NCI-H510A (cell line): ENCODE measurements around the gene ATP13A2.

Experiments used
- DNase-seq: peaks from one replicate; lab custom pipeline; 2025; lab: John Stamatoyannopoulos, UW

The ATP13A2 gene

GRCh38 chr1:17004466-17005364 lies 7.0 kb downstream of the ATP13A2 start:
- DNase-seq, result no peak

DNA sequence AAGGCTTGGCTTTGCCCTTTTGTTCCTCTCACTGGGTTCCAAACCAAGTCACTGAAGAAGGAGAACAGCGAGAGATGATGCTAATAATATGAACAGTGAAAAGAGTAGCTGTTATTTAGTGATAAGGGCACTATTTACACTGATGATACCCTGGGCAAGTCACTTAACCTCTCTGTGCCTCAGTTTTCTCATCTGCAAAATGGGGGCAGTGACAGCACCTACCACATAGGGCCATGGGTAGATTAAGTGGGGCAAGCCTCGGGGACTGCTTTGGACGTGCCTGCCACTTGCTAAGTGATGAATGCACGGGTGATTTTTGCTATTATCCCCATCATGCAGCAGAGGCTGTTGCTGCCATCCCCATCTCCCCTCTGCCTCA lies 9.2 kb downstream of the ATP13A2 start:
- DNase-seq, result no peak

- no peak for DNase-seq
Measured at GRCh38 chr1:17001760-17002523, 9.8 kb downstream of the ATP13A2 start.

- no peak for DNase-seq
Measured at GRCh38 chr1:16999863-17000262, 11.9 kb downstream of the ATP13A2 start.

- no peak for DNase-seq
Measured at GRCh38 chr1:16998589-16998988, 13.1 kb downstream of the ATP13A2 start.

- no peak for DNase-seq
Measured at GRCh38 chr1:16996845-16997244, 14.9 kb downstream of the ATP13A2 start.

- no peak for DNase-seq
Measured at GRCh38 chr1:16993521-16994038, 18.1 kb downstream of the ATP13A2 start.

- no peak for DNase-seq
Measured at GRCh38 chr1:16992675-16993074, 19.1 kb downstream of the ATP13A2 start.

DNA sequence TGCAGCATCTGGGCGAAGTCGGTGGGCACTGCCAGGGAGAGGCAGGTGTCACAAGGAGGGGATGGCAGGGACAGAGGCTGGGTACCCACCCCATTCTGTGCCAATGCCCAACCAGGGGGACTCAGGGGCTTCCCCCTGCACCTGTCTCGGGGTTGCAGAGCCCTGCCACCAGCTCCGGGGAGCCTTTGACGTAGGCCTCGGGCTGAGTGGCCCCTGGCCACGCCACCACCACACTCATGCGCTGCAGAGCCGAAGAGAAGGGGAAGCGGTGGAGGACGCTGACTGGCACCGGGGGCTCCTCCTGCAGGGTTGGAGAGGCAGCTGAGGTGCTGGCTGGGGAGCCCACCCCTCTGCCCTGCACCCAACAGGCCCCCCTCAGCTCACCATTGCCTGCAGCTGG lies 19.6 kb downstream of the ATP13A2 start:
- DNase-seq, result no peak

DNA sequence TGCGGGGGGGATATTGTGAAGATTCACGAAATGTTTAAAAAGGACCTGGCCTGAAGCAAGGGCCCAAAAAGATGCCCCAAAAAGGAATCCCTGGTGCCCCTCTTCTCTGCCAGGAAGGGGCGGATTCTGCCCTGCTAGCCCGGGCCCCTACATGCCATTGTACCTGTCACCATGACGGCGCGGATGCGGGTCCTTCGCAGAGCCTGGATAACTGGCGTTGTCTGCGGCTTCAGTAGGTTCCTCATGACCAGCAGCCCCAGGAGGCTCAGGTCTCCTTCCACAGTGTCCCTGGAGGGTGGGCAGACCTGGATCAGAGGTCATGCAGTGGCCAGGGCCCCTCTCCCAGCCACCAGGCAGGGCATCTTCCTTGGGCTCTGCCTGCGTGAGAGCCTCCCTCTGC lies 20.2 kb downstream of the ATP13A2 start:
- DNase-seq, result no peak

DNA sequence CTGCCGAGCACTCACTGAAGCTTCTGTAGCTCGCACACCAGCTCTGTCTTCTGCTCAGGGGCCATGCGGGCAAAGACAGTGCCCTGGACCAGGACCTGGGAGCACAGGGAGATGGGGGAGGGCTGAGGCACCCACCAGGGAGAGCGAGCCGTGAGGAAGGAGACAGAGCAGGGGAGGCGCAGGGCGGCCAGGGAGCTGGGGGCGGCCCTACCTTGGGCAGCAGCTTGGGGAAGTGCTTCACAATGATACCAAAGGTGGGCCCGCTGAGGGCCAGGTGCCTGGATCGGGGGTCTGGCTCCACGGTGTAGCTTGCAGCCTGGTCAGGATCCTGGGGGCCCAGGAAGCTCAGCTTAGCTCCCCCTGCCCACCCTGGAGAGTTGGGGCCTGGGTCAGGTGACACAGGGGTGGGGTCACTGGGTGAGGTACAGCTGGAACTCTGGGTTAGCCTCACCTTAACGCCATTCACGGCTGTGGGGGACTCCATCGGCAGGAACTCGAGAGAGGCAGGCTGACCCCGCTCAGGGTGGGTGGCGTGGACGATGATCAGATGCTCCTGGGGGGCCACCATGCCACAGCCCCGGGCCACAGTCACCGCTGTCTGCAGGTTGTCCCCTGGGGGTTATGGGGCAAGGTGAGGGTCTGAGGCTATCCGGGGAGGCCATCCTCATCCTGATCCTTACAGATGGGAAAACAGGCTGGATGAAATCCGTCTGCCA lies 21.9 kb downstream of the ATP13A2 start:
- DNase-seq, result no peak

DNA sequence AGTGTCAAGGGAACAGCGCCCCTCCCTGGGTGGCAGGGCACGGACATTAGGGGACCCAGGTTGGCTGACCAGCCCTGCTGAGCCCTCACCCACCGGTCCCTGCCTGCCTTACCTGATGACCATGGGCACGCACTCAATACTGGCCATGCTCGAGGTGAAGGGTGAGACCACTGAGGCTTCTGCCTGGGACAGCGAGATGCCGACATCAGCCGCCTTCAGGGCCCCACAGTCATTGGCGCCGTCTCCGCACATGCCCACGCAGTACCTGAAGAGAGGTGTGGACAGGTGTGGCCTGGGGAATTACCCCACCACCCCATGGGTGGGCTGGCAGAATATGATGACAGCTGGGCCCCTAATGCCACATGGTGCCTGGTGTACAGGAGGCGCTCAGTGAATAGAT lies 23.5 kb downstream of the ATP13A2 start:
- no peak for DNase-seq

DNA sequence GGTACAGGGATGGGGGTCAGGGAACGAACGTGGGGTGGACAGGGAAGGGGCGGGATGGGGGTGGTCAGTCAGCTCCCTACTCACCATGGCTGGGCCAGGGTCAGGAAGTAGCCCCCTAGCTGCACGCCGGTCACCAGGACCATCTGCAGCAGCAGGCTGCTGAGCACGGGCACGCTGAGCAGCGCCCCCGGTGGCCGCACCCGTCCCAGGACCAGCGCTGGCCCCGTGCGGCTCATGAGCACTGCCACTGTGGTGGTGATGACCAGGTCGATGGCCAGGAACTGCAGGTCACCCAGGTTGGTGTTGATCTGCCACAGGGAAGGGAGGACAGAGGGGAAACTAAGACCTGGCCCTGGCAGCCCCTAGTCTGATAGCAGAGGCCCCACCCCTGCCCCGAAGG lies 24.8 kb downstream of the ATP13A2 start:
- no peak for DNase-seq

- DNase-seq, result no peak
Measured at GRCh38 chr1:16986560-16986959, 25.2 kb downstream of the ATP13A2 start.

DNA sequence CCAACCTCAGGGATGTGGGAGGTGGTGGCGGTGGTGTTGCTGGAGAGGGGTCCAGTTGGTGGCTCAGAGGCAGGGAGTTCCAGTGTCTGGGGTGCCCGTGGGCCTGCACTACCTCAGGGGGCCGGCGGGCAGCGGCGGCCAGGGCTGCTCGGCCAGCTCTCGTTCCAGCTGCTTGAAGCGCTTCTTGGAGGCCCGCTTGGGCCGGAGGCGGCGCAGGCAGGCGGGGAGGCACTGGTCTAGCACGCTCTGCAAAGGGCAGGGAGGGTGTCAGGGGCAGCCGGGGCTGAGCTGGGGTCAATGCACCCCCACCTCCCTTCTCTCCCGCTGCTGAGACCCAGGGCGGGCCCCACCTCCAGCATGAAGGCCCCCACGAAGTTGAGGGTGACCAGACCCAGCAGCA lies 25.6 kb downstream of the ATP13A2 start:
- DNase-seq, result no peak

DNA sequence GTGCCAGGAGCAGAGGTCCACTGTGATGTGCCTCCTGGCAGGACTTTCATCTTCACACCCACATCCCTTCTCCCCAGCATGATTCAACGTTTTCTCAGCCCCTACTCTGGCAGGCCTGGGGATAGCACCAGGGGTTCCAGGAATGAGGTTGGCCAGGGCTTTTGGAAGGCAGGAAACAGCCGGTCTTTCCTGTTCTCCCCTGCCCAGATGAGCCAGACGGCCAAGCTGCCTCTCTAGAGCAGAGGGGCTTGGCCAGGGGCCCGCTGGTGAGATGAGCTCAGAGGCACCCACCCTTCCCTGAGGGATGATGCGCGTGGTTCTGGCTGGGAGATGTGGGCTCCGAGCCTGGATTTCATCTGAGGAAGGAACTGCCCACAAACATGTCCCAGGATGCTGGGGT lies 27.0 kb downstream of the ATP13A2 start:
- DNase-seq, result no peak

DNA sequence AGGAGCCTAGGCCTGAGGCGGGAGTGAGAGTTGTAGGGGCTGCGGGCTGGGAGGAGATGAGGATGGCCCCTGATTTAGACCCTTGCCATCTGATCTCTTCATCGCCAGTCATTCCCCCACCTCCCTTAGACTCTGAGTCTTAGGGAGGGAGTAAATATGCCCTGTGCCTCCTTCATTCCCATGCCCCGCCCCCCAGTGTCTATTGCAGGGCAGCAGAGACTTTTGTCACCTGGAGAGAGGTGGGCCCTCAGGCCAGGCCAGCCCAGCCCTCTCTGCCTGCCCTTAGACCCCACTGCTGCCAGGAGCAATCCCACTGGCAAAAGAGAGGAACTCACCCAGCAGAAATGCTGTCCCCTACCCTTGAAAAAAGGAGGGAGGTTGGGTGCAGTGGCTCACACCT lies 28.1 kb downstream of the ATP13A2 start:
- no peak for DNase-seq

- no peak for DNase-seq
Measured at GRCh38 chr1:16982902-16983301, 28.8 kb downstream of the ATP13A2 start.

GRCh38 chr1:16981269-16981849 lies 30.4 kb downstream of the ATP13A2 start:
- DNase-seq, result no peak

DNA sequence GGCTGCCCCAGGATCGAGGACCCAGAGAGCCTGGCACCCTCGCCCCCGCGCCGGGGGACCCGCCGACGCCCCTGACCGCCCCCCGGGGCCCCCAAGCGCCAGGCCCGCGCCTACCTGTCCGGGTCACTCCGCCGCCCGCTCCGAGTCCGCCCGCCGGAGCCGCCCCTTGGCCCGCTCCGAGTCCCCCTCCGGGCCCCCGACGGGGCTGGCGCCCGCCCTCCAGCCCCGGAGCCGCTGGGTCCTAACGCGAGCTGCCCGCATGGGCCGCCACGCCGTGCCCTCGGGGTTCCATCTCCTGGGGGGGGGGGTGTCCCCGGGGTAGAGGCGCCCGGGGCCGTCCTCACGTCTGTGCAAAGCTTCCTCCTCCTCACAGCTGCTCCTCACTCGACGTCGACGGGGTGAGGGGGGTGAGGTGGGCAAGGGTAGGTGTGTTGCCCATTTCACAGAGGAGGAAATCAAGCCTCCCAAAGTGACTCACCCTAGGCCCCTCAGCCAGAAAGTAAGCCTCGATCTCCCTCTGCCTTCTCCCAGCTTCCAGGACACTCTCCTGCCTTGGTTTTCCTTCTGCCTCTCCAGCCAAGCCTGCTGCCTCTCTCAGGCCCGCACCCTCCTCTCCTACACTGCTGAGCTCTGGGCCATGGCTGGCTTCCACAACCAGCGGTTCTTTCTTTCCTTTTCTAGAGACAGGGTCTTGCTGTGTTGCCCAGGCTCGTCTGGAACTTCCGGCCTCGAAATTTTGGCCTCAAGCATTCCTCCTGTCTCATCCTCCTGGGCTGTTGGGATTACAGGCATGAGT lies 31.1 kb downstream of the ATP13A2 start, which contains the start of gene MFAP2:
TSS of gene MFAP2 (minus strand) at position 148 of the 796 bp plus-strand sequence. CDS start 2,347 bp downstream, outside the sequence.
- no peak for DNase-seq
